Left hindlimb (tissue), 1 donor: ENCODE measurements around the gene KRT16.
"Not testable (repeated sequence)": the region's sequence is repeated elsewhere in the genome, so short reads cannot be mapped to it uniquely, and the experiment has no call there.

Experiments used
- DNase-seq: peaks from one replicate; pipeline ENCODE4 v3.0.0-alpha.2; 2018

The KRT16 gene

DNA sequence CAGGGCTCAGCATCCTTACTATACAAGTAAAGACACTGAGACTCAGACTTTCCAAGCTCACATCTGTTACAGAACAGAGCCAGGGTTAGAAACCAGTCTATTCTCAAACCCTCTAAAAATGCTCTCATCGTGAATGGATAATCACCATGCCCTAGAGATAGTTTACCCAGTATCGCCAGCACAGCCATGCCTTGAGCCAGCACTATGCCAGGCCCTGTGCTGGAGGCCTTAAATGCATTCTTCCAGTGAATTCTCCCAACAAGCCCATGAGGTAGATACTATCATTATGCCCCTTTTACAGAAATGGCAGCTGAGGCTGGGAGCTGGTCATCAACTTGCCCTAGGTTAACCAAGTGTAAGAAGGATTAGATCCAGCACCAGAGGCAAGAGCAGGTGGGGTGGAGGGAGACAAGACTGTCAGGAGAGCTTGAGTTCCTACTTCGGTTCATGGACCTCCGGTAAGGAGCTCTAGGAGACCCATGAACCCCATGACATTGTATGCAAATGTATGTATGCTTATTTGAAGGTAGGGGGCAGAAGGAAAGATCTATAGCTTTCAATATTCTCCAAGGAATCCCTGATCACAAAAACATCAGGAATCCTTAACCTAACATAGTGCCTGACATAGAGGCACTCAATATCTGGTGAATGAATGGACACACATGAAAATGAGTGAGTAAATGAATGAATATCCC lies 31.1 kb downstream of the KRT16 start:
- no peak for DNase-seq

DNA sequence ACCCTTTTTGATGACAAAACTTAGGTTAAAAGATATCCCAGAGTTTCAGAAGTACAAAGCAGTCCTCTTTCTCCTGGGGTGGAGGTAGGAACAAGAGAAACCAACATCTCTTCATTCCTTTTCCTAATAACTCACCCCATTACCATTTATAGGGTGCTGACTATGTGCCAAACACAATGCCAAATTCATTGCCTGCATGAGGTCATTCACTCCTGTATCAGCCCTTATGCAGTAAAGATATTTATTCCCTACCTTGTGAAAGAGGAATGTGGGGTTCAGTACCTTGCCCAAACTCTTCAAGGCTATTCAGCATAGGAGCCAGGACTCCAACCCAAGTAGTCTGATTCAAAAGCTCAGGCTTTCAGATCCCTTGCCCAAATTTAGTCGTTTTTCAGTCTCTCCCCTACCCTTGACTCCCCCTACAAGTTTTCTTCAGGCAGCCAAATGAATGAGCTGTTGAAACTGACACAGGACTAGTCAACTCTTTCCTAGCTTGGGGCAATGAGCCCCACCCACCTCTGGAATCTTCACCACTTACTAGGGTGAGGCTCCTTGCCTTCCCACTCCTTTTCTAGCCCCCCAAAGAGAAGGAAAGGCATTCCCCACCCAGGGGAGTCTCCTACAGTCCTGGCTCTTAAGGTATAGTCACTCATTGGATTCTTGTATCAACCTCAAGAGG lies 31.7 kb downstream of the KRT16 start:
- no peak for DNase-seq

DNA sequence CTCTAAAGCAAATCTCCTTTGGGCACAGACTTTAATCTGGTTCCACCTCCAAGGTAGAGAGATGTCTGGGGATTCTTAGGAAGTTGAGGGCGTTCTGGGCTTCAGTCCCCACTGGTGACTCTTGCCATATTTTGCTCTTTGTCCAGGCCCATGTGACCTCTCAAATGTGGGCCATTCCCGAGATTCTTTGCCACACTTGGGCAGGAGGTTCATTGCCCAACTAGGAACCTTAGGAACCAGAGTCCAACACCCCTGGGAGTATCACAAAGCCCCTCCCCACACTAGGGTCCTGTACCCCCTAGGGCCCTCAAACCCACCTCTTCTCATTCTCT lies 32.4 kb downstream of the KRT16 start:
- no peak for DNase-seq

DNA sequence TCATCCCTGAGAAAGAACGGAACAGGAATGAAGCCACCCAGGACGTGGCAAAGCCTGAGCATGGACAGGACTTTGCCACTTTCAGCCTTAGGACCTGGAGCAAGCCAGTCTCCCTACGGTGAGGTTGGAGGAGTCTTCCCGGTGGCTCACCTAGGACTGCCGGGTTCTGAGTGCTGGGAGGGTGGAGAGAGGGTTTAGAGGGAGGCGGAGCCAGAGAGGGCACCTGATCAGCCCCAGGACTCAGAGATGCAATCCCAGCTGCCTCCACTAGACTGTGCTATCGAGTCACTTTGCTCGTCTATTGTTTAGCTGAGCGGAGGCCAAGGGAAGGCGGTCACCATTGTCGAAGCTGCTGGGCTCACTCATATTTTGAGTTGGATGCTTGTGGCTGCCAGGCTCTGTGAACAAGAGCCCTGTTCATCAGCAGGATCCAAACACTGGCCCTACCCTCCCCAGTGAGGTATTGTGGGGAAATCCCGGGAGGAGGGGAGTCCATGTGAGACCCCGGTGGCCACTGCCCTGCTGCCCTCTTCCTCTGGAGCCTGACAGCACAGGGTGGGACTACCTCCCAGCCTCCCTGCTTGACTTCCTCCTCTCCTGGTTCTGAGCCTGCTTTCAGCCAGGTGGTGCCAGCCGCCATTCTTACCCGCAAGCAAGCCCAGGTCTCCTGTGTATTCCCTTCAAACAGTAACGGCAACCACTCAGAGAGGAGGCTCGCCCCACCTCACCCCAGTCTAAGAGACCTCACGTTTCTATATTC lies 32.9 kb downstream of the KRT16 start:
- peak; percentile 78 for DNase-seq

DNA sequence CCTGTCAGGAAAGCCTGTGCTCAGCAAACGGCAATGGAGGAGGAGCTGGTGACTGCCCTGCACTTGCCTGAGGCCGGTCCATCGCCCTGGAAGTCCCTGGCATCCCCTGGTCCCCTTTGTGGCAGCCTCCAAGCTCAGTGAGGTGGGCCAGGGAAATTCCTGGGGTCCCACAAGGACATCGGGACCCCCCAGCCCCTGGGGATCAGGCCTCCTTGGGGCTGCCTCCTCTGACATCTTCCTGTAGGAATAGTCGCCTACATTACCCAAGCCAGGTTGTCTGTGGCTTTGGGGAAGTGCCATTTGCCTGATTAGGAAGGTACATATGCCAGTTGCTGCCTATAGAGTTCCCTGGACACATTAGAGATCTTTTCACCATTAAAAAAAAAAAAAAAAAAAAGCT lies 33.6 kb downstream of the KRT16 start:
- DNase-seq = no peak

DNA sequence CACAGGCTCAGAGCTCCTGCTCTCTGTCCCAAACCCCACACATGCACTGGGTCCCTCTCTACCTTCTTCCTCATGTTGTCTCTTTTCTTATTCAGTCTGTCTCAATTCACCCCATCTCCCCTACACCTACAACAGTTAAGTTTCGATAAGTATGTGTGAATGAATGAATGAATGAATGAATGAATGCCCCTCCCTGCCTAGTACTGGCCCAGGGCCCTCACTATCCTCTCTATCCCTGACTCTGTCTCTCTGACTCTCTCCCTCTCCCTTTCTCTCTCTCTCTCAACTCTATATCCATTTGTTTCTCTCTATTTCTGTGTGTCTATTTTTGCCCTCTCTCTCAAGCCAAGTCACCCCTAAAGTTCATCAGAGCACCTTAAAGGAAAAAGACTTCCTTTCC lies 34.0 kb downstream of the KRT16 start:
- DNase-seq = no peak

DNA sequence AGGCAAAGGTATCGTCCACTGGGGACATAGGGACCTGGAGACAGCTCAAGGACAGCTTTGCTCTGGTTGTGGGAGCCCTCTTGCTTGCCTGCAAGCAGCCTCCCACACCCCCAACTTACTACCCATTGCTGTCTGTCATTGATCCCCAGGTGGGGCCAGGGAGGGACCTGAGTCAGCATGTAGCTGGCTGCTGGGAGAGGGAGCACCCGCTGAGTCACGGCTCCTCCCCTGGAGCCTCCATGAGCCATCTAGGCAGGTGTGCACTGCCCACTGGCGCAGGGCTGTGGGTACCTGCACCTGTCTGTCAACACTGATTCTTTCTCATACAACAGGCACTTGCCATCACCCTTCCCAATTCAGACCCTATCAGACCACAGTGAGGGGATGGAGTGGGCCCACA lies 35.8 kb downstream of the KRT16 start:
- not testable (repeated sequence) for DNase-seq

DNA sequence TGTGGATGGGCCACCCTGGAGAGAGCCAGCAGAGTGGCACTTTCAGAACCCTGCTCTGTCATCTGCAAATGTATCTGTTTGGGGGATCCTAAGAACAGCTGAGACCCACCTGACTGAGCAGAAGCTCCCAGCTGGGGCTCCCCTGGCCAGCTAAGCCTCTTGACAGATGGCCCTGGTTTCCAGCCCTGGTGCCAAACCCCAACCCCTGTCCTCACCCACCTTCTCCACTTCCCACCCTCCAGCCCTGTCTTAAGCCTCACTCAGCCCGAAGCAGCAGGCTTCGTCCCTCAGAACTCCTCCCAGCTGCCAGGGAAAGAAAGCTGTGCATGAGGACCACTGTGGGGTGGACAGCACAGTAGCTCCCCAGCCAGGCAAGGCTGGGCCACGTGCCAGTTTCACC lies 37.2 kb downstream of the KRT16 start:
- DNase-seq = no peak

DNA sequence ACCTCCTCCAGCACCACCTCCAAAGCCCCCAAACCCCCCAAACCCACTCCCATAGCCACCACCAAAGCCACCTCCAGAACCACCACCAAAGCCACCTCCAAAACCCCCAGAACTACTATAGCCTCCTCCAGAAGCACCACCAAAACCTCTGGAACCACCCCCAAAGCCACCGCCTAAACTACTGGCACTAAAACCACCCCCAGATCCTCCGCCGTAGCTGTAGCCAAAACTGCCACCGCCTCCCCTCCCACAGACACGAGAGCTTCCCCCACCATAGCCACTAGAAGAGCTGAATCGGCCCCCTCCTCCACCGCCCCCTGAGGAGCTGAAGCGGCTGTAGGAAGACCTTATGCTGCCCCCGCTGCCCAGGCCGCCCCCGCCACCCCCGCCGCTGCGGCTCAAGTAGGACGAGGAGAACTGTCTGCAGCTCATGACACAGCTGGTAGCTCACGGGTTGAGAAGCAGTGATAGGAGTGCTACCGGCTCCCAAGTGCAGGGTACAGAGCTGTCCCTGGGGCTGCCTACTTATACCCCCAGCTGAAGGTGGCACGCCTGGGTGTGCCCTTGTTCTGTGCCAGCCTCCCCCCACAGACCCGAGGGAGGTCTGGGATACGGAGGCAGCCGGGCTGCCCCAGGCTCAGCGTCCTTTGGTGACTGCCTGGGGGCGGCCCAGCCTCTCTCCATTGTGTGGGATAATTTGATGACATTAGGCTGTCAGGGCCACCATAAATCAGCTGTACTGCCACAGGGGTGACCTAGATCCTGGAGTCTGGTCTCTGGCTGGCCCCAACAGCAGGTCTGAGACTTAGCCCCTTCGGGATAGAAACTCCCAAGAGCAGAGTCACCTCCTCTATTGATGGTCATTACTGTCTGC lies 40.8 kb downstream of the KRT16 start, which contains the start of gene KRT9:
Gene KRT9, minus strand, starts transcription at position 499 of the 874 bp plus-strand sequence. Its CDS starts 67 bp downstream, at position 432.
- DNase-seq = no peak

DNA sequence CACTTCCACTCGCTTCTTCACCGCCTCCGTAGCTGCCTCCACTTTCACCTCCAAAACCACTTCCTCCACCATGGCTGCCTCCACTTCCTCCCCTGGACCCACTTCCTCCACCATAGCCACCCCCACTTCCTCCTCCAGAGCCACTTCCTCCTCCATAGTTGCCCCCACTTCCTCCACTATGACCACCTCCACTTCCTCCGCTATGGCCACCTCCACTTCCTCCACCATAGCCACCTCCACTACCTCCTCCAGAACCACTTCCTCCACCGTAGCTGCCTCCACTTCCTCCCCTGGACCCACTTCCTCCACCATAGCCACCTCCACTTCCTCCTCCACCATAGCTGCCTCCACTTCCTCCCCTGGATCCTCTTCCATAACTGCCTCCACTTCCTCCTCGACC lies 45.2 kb downstream of the KRT16 start:
- DNase-seq = no peak

DNA sequence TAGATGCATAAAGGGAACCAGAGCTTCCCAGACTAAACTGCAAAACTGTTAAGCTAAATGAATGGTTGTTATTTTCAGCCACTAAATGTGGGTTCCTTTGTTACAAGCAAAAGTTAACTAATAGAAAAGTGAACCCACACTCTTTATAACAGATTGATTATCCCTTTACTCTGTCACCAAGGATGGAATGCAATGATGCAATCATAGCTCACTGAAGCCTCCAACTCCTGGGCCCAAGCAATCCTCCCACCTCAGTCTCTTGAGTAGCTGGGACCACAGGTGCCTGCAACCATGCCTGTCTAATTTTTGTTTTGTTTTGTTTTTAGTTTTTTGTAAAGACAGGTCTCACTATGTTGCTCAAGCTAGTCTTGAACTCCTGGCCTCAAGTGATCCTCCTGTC lies 47.2 kb downstream of the KRT16 start:
- DNase-seq = no peak

DNA sequence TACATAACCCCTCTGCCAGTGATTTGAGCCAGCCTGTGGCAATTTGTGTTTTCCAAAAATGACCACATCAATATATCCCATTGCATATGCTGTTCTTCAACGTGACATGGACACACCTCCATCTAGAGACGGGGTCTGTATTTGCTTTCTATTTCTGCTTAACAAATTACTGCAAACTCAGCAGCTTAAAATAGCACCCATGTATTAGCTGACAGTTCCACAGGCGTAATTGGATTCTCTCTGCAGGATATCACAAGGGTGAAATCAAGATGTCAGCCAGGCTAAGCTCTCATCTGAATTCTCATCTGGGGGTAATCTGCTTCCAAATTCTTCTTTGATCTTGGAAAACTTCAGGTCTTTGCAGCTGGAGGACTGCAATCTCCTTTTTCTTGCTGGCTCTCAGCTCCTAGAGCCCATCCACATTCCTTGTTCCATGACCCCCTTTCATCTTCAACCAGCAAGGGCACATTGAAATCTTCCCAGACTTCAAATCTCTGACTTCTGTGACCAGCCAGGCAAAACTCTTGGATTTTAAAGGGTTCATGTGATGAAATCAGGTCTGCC lies 48.9 kb downstream of the KRT16 start:
- no peak for DNase-seq

DNA sequence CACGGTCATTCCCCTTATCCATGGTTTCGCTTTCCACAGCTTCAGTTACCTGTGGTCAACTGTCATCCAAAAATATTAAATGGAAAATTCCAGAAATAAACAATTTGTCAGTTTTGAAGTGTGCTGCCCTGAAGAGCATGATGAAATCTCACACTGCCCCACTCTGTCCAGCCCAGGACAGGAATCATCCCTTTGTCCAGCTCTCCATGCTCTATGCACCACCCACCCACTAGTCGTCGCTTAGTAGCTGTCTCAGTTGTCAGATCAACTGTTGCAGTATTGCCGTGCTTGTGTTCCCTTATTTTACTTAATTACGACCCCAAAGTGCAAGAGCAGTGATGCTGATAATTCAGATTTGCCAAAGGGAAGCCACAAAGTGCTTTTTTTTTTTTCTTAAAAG lies 51.0 kb downstream of the KRT16 start:
- no peak for DNase-seq
